ENCODE measurements around the gene GNAQ. TPM values are rescaled to one million over a fixed set of nuclear protein-coding genes. Genes with fewer than 3 reads are reported as not detected.

The GNAQ gene
- total and polyA plus RNA-seq, 2 of the 13 experiments (the other 11 are each of a cell fraction or from before 2014, with no cell fraction given) = 16.5 to 17.7 TPM

- H3K4me3 ChIP-seq (replicated peaks in 1 of 3; ENCODE audit: insufficient read depth in 1 of 3, low read depth in 2 of 3, low read length in 3 of 3) = no peak overlapping the region
- H3K4me2 ChIP-seq (ENCODE audit: low read depth, low read length) = no peak overlapping the region
- no peaks in the 10 kb centered on the region for H3K27me3 ChIP-seq (ENCODE audit: control insufficient read depth in 1 of 2, insufficient read depth in 2 of 2, low read length in 2 of 2)
- no peak overlapping the region for H2AFZ ChIP-seq (ENCODE audit: low read length)
- CTCF ChIA-PET (ENCODE audit: low intra/inter-chr PET ratio, low total read pairs) = no interaction called here
- FAIRE-seq = no peak
- no peak overlapping the region for H3K27ac ChIP-seq (ENCODE audit: extremely low read length, insufficient read depth, low read length)
- ATAC-seq = peak; percentile 66
- H3K9me3 ChIP-seq (ENCODE audit: low read length) = no peaks in the 10 kb centered on the region
- no peaks in the 10 kb centered on the region for H3K79me2 ChIP-seq (ENCODE audit: insufficient read depth, low read length)
- TF ChIP-seq CTCF (CRISPR knock-in tag; IDR thresholded peaks at IDR 0.05) (0 out of 2 replicates have a peak, but pooled peaks have one; percentile 3), ZNF280B (CRISPR knock-in tag; IDR thresholded peaks at IDR 0.05; ENCODE audit: borderline replicate concordance) (no peak)
- no TSS peak for BruUV-seq (replicated peaks)
- in situ Hi-C loops (cut with HindIII; ENCODE audit: extremely low pct_ligation_motif_present, low pct_unique_long_range_greater_than_20kb) = no loop called here
- WGBS (ENCODE audit: low lambda C conversion rate) = 20% methylated on average over 7 of the region's 10 CpGs
- intact Hi-C loops (cut with micrococcal nuclease; ENCODE audit: unreplicated experiment) = no loop called here
- no peaks in the 10 kb centered on the region for H3K36me3 ChIP-seq (replicated peaks in 1 of 2; ENCODE audit: control insufficient read depth in 1 of 2, insufficient read depth in 2 of 2, low read length in 2 of 2)
- H3K9ac ChIP-seq (ENCODE audit: insufficient read depth, low read depth, low read length) = no peak overlapping the region
- no peaks in the 10 kb centered on the region for H4K20me1 ChIP-seq (ENCODE audit: insufficient read depth, low read length)
- H3K4me1 ChIP-seq (ENCODE audit: insufficient read depth, low read length) = no peaks in the 10 kb centered on the region
- peak; percentile 16 for DNase-seq (ENCODE audit: low spot score)
- POLR2A ChIA-PET = no interaction called here
These were observed 357.4 kb downstream of the GNAQ start for GRCh38 chr9:77673941-77674791.

GRCh38 chr9:77672183-77672582 is 359.4 kb downstream of the GNAQ start:
- in situ Hi-C loops (cut with HindIII; ENCODE audit: extremely low pct_ligation_motif_present, low pct_unique_long_range_greater_than_20kb) = no loop called here
- Histone ChIP-seq H4K20me1 (ENCODE audit: insufficient read depth, low read length) (no peaks in the 10 kb centered on the region), H2AFZ (ENCODE audit: low read length) (no peak overlapping the region), H3K79me2 (ENCODE audit: insufficient read depth, low read length) (no peaks in the 10 kb centered on the region), H3K27ac (ENCODE audit: extremely low read length, insufficient read depth, low read length) (no peak overlapping the region), H3K9me3 (ENCODE audit: low read length) (no peaks in the 10 kb centered on the region), H3K27me3 (ENCODE audit: control insufficient read depth in 1 of 2, insufficient read depth in 2 of 2, low read length in 2 of 2) (no peaks in the 10 kb centered on the region), H3K36me3 (replicated peaks in 1 of 2; ENCODE audit: control insufficient read depth in 1 of 2, insufficient read depth in 2 of 2, low read length in 2 of 2) (no peaks in the 10 kb centered on the region), H3K9ac (ENCODE audit: insufficient read depth, low read depth, low read length) (no peak overlapping the region), H3K4me3 (replicated peaks in 1 of 3; ENCODE audit: insufficient read depth in 1 of 3, low read depth in 2 of 3, low read length in 3 of 3) (no peak overlapping the region), H3K4me2 (ENCODE audit: low read depth, low read length) (no peak overlapping the region), H3K4me1 (ENCODE audit: insufficient read depth, low read length) (no peaks in the 10 kb centered on the region)
- DNase-seq (ENCODE audit: low spot score) = no peak
- intact Hi-C loops (cut with micrococcal nuclease; ENCODE audit: unreplicated experiment) = no loop called here
- ChIA-PET POLR2A (no interaction called here), CTCF (ENCODE audit: low intra/inter-chr PET ratio, low total read pairs) (no interaction called here)
- WGBS (ENCODE audit: low lambda C conversion rate) = 15% methylated on average over 4 of the region's 4 CpGs
- no peak for FAIRE-seq
- no peak for ATAC-seq
- no TSS peak for BruUV-seq (replicated peaks)
- TF ChIP-seq NR2F6 (IDR thresholded peaks at IDR 0.05) = no peak
- no peak for TF ChIP-seq NR2F6 (CRISPR knock-in tag; IDR thresholded peaks at IDR 0.05)
- TF ChIP-seq MAFK (conservative IDR thresholded peaks at IDR 0.05 in 1 of 2, IDR thresholded peaks at IDR 0.05 in 1 of 2; ENCODE audit: low read length in 2 of 2) = peak in 1 of 2 experiments; percentile 19; a peak in 1 of 4 replicates

All from HepG2 (cell line).